GM21529 (cell line): ENCODE results near the gene FAM20B.
"Not testable (repeated sequence)": the region's sequence is repeated elsewhere in the genome, so short reads cannot be mapped to it uniquely, and the experiment has no call there.

ENCODE experiments used
- ATAC-seq: cut with Tn5 transposase; IDR thresholded peaks from one replicate; pipeline ENCODE4 v1.9.1; 2021; ENCODE audit not compliant: unreplicated experiment

Gene FAM20B

DNA sequence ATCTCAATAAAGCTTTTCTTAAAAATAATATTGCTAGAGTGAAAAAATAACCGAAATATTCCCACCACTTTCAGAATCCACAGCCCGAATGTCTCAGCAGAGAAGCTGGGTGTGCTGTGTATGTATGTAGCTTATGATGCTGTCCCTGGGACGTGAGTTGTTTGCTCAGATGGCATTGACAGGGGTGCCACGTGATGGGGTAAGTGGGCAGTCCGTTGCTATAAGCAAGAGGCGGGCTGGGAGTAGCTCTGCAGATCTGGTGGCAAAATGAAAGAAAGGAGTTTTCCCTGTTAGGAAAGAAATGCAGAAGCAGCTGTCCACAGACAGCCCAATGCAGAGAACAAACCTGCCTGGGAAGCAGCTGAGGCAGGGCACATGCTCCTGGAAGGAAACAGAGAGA is 3.8 kb upstream of the FAM20B start:
- ATAC-seq: no peak

DNA sequence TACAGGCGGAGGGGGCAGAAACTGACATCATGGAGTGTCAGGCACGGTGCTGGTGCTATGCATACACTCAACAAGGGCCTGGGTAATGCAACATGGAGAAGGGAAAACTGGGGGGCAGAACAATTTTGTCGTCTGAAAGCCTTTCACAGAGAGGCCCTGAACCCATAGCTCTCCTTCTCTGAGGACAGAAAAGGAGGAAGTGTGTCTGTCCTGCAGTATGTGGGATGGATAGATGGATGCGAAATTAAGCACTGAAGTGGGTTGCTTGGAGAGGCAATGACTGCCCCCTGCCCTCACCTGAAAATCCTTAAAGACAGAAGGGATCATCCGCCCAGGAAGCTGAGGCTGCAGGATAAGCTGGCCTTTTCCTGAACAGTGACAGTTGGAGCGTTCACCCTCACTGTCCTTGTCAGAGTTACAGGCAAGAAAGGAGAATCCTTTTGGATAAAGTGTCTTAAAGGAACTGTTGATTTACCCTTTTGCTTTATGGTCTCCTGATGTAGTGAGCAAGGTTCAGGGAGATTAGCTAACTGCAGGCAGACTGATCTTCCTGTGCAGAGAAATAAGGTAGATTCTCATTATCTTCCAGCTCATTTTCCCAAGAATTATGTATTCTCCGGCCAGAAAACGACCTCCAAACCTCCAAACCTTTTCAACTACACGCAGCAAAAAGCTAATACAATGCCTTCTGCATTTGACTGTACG is 1.6 kb upstream of the FAM20B start:
- ATAC-seq: no peak

DNA sequence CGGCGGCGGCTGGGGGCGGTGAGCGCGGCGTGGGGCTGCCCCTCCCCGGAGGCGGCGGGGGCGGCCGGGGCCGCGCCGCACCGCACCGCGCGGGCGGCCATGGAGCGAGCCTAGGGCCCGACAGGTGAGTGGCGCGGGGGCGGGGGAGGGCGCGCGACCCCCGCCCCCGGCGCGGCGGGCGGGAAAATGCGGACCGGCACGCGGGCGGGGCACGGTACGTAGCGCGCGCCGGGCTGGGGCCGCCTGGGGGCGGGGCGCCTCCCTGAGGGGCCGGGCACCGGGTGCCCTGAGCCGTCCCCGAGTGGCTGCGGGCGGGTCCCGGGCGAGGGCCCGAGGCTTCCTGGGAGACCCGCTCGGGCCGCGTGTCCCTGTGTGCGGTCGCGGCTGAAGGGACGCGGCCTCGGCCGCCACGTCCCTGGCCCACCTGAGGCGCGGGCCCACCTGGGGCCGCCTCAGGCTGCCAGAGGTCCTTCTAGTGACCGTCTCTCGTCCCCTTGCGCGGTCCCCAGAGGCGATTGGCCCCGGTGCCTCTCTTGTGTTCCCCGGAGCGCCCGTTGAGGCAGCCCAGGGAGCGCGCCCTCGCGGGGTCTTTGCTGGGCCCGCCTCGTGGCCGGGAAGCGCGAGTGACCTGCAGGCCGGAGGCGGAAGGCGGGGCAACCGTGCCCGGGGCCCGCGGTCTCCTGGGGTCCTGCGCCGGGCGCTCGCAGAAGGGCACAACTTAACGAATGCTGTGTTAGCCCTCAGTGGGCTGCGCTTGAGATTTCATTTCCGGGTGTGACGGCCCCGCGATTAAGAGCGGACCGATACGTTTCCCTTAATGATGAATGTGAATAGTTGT is 500 bp downstream of the FAM20B start:
- ATAC-seq: peak; percentile 72

DNA sequence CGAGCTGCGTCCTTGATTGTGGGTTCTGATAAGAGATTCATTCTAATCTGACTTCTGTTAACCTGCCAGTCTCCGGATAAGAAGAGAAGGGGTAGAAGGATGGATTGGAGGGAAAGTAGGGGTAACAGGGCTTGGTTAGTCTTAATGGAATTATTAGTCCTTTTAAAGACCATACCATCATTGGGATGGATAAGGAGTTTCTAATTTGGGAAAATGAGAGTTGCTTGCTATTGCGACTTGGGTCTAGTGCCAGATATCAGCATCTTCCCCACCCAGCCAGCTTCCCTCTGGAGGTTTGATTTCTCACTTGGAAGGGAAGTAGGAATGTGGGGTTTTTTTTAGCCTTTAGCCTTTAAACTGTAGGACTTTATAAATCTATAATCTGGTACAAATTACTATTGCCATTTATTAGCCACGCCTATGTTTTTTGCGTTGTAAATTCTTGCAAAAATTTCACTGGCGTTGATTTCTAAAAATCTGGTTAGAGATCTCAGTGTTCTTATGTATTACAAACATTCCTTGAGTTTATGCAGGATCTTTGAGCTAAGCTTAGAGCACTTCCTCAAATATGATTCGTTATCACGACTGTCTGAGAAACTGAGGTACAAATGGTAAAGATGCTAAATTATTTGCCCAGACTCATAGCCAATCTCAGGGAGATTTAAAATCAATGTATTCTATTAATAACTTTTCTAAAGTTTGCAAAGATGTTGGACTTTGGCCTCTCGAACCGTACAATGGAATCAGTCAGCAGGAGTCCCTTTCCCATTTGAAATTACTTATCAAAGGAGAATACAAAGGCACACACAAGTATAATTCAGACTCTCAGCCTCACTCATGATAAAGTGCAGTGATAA is 1.3 kb downstream of the FAM20B start:
- ATAC-seq: no peak

DNA sequence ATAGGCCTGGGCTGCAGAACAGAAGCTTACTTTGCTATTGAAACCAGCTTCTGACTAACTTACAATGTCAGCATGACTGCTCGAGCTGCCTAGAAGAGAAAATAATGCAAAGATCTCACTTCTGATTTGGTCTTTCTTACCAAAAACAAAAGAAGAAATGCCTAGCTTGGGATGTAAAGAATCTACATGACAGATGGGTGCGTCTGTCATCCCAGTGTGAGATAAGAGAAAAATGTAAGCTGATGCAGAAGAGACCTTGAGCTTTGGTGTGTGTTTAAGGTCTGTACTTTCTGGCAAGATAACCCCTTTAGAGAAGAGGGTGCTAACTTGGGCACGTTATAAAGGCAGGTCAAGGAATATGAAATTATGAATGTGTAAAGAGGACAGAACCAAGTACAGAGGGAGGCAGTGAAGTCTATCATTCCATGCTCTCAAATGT is 3.6 kb downstream of the FAM20B start:
- ATAC-seq: no peak

DNA sequence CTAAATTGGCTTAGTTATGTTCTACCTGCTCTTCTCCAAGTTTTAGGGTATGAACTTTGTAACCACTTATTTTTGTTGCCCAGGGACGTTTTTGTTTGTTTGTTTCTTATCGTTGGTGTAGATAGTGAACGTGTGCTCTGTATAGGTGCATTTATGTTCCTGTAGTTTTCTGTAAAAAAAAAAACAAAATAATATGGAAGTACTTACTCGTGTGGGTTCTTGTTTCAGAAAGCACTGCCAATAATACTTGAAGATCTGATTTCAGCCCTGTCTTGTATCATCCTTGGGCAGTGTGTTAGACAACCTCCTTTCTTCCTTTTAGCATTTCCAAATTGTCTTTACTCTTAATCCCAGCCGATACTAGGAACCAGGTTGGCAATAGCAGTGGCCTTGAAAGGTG is 4.4 kb downstream of the FAM20B start:
- ATAC-seq: no peak

DNA sequence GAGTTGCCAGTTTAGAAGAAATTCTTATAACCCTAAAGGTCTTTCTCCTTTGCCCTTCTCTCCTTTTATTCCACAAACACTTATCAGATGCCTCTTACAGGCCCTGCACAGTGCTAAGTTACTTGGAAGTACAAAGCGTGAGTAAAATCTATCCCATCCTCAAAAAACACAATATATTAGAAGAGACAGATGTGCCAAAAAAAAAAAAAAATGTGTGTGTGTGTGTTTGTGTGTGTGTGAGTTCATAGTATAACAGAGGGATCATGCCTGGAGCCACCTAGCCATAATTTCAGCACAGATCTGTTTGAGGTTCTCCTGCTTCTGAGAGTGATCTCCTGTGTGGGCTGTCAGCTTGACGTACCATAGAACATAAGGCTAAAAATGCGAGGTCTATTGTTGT is 5.0 kb downstream of the FAM20B start:
- no peak for ATAC-seq

DNA sequence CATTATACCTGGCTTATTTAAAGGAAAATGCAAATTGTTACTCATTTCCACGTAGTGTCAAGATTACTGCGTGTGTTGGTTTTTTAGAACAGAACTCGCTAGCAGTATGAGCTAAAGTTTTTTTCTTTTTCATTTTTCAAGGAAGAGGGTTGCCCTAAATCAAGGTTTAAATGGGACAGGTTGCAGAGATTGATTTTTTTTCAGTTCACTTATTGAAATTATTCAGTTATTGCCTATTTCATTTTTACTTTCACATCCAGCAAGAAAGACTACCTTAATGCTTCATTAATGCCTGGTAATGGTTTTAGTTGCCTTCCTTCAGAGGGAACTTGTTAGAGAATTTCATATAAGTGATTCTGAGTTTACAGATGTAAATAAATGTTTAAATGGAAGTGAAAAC is 5.6 kb downstream of the FAM20B start:
- ATAC-seq: no peak

DNA sequence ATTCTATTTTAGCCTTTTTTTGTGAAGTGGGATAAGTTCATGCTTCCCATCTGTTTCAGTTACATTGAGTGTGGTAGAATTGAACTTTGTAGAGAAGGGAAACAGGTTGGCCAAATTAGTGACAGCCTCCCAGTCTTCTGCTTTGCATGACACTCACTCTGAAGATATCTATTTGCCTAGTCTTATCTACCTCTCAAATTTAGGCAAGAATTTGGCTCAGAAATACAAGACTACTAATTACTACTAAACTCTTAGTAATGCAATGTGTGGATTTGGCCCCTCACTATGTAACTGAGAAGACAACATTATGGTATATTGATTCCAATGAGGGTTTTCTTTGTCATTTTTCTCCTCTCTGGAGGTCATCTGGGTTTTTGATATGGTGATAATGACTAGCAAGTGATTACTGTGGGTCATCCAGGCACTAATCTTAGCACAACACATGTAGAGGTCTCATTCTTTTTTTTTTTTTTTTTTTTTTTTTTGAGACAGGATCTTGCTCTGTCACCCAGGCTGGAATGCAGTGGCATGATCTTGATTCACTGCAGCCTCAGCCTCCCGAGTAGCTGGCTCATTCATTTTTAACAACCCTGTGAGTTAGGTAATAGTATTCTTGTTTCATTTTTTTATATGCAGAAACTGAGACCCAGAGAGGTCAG is 6.3 kb downstream of the FAM20B start:
- no peak for ATAC-seq

DNA sequence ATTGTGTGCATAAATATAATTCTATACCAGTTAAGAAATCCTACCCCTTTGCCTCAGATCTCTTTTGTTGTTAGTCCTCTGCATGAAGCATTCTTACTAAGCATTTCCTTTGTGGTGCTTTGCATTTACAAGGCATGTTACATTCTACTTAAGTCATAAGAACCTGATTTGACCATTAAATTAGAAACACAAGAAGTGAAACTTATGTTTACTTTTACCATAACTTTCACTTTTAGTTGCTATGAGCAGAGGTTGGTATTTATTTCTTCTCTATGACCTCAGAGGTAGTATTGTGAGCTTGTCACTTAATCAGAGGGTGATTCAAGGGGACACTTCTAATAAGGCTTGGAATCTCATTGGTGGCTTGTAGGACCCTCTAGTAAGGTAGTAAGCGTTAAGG is 9.0 kb downstream of the FAM20B start:
- ATAC-seq: peak; percentile 77

DNA sequence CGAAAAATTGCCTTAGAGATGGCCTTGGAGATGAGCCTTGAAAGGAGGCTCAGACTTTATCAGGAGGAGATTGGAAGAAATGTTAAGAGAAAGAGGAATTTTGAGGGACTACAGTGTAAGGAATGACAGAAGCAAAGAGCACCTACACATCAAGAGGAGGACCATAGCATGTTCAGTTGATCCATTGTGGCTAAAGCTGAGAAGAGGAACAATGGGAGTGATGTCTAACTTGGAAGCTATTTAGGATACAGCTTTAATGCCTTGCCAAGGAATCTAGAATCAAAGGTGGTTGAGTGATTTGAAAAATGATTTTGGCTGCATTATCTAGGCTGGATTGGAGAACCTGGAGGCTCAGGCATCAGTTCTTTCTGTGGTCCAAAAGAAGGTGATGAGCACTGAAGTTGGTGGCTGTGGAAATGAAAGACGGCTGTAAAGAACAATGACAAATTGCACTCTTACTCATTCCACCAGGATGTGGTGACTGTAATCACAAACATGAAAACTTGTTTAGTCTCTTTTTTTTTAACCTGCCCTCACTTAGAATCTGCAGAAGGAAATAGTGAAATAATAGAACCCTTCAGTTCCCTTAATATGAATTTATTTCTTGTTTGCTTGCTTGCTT is 11.3 kb downstream of the FAM20B start:
- peak; percentile 50 for ATAC-seq

DNA sequence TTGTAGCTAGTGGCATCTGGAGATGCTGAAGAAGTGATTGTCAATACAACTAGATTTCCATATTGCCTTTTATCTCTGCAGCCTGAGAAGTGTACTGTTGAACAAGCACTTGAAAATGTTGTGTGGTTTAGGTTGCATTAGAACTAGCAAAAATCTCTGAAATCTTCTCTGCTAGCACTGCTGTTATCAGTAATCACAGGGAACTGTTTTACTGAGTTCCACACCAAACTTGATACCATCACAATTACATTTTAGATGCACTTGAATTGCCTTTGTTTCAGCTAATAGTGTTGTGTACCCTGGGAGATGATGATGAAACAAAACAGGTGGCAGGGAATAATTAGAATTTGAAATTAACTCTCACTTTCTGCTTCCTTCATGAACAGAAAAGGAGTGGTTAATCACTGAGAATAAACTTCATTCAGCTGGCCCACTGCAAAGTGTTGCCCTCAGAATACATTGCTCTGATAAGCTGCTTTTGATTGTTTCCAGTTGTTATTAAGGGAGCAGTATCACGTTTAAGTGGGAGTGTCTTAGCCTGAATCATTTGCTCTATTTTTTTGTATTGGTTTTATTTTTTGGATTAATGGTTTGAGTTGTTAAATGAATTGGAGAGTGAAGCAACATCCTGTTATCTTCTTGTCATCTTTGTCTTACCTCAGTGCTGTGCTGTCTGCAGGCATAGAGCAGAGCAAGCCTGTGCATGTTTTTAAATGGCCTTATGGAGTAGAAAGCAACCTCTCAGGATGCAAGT is 13.0 kb downstream of the FAM20B start:
- ATAC-seq: no peak

DNA sequence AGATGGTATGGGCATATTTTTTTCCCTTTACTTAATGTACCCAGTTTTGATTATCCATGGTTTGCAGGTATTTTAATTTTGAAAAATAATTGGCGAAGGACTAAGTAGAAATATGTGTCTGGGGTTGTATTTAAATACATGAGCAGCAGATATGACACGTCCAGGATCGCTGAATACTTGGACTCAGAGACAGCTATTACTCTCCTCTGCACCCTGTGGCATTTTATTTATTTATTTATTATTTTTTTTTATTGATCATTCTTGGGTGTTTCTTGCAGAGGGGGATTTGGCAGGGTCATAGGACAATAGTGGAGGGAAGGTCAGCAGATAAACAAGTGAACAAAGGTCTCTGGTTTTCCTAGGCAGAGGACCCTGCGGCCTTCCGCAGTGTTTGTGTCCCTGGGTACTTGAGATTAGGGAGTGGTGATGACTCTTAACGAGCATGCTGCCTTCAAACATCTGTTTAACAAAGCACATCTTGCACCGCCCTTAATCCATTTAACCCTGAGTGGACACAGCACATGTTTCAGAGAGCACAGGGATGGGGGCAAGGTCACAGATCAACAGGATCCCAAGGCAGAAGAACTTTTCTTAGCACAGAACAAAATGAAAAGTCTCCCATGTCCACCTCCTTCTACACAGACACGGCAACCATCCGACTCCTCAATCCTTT is 13.9 kb downstream of the FAM20B start:
- not testable (repeated sequence) for ATAC-seq

DNA sequence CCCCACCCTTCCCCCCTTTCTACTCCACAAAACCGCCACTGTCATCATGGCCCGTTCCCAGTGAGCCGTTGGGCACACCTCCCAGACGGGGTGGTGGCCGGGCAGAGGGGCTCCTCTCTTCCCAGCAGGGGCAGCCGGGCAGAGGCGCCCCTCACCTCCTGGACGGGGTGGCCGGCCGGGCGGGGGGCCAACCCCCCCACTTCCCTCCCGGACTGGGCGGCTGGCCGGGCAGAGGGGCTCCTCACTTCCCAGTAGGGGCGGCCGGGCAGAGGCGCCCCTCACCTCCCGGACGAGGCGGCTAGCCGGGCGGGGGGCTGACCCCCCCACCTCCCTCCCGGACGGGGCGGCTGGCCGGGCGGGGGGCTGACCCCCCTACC is 14.5 kb downstream of the FAM20B start:
- ATAC-seq: not testable (repeated sequence)

DNA sequence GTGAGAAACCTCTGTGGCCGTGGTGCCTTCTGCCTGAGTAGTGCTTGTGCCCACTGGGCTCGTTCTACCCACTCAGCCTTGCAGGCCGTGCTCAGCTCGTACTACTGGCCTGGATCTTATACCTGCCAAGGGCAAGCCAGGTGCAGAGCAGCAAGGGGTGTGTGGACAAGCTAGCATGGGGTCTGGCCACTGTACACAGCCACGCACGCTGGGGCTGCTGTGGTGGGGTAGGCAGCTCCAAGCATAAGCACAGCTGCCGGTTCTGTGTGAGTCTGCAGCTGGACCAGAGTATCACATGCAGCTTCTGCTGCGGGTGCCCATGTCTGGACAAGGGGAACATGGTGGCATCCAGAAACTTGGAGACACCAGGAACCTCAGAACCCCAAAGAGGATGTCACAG is 16.4 kb downstream of the FAM20B start:
- ATAC-seq: no peak

DNA sequence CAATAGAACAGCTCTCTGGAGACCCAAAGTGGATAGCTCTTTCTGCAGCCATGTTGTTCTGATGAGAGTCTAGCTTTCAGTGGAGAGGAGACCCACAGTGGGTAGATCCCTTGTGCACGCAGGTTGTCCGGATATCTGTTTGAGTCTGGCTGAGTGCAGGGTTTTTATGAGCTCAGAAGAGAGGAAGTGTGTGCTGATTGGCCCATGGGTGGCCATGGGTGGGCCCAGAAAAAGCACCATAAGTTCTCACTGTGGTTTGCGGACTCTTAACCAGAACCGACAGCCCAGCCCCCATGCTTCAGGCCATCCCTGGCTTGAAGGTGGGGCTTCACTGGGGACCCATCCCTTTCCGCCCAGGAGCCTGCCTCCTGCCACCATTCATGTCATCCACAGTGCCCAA is 17.0 kb downstream of the FAM20B start:
- ATAC-seq: no peak

DNA sequence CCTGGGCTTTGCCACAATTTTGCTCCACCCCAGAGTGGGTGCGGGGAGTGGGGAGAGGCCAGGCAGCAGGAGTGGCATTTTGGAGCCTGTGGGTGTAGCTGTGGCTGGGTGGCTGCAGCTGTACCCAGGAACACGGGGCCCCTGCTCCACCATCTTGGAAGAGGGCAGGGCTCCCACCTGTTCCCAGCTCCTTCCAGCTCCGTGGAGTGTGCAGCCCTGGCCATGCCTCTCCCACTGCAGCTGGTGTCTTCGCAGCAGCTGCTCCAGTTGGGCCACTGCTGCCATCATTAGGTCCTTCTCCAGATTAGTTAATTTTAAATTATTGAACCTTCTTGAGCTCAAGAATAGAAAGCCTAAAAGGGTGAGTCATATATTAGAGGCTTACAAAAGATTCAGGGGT is 17.6 kb downstream of the FAM20B start:
- no peak for ATAC-seq

DNA sequence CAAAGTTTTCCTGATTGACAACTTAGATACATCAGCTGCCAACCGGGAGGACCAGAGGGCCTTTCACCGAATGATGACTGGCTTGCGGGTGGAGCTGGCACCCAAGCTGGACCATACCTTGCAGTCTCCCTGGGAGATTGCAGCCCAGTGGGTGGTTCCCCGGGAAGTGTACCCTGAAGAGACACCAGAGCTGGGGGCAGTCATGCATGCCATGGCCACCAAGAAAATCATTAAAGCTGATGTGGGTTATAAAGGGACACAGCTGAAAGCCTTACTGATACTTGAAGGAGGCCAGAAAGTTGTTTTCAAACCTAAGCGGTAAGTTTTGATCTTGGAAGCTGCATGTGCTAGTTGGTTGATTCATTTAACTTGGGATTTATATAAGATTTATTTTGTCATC is 18.2 kb downstream of the FAM20B start:
- no peak for ATAC-seq
